Measurements from ENCODE around the gene GTF2A2. TPM values are rescaled to one million over a fixed set of nuclear protein-coding genes. Genes with fewer than 3 reads are reported as not detected.

The GTF2A2 gene
- total RNA-seq, 2 experiments from 2014 or later = 167 to 173 TPM

DNA sequence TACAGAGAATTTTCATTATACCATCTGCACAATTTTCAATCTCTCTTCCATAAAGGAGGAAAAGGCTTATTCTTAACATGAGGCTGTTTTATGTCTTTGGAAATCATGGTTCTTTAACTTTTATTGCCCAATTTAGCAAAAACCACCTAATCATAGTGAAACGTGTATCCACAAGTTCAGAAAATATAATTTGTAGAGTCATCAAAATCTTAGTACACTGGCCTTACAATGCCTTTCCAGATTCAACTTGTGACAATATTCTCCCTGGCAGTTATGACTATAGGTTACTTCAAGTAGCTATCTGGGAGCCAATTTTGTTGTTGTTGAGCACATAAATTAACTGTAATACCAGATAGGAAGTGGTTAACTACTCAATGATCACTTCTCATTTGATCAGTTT, 20.9 kb upstream of the GTF2A2 start:
- peak overlapping the region; percentile 25 for H3K27ac Mint-ChIP-seq
- ATAC-seq = no peak
- TF ChIP-seq, protein P1, sequence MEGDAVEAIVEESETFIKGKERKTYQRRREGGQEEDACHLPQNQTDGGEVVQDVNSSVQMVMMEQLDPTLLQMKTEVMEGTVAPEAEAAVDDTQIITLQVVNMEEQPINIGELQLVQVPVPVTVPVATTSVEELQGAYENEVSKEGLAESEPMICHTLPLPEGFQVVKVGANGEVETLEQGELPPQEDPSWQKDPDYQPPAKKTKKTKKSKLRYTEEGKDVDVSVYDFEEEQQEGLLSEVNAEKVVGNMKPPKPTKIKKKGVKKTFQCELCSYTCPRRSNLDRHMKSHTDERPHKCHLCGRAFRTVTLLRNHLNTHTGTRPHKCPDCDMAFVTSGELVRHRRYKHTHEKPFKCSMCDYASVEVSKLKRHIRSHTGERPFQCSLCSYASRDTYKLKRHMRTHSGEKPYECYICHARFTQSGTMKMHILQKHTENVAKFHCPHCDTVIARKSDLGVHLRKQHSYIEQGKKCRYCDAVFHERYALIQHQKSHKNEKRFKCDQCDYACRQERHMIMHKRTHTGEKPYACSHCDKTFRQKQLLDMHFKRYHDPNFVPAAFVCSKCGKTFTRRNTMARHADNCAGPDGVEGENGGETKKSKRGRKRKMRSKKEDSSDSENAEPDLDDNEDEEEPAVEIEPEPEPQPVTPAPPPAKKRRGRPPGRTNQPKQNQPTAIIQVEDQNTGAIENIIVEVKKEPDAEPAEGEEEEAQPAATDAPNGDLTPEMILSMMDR (IDR thresholded peaks at IDR 0.05) = no peak
- intact Hi-C loops (cut with micrococcal nuclease) = no loop called here
- no peak for DNase-seq
- peaks cover 35% of the 10 kb centered on the region for H3K36me3 Mint-ChIP-seq (ENCODE audit: low read depth)
- no peaks in the 10 kb centered on the region for H3K9me3 Mint-ChIP-seq
- no peak overlapping the region for H3K4me3 Mint-ChIP-seq
- H3K27me3 Mint-ChIP-seq = no peaks in the 10 kb centered on the region
- POLR2A ChIA-PET = interaction anchor here (1.1 to 1.3 kb wide), 2 partner anchors 10 to 25 kb away, joined by 3 read pairs; no protein-coding TSS in a partner anchor
- H3K4me1 Mint-ChIP-seq (ENCODE audit: low read depth) = peaks cover 12% of the 10 kb centered on the region
- CTCF ChIA-PET = no interaction called here

DNA sequence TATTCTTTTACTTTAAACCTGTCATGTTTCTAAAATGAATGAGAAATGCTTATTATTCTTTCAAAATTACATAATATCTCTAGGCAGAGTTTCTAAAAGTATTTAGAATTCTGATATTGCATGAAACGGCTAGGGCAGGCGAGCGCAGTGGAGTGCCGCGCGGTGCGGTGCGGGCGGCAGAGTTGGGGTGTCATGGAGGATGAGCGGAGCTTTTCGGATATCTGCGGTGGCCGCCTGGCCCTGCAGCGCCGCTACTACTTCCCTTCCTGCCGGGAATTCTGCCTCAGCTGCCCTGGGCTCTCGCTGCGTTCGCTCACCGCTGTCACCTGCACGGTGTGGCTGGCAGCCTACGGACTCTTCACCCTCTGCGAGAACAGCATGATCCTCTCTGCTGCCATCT, 19.2 kb upstream of the GTF2A2 start:
- Mint-ChIP-seq H3K9me3 (no peaks in the 10 kb centered on the region), H3K36me3 (ENCODE audit: low read depth) (peaks cover 38% of the 10 kb centered on the region), H3K27ac (no peak overlapping the region), H3K4me1 (ENCODE audit: low read depth) (peaks cover 9% of the 10 kb centered on the region), H3K27me3 (no peaks in the 10 kb centered on the region), H3K4me3 (no peak overlapping the region)
- CTCF ChIA-PET = no interaction called here
- TF ChIP-seq, protein P1 (IDR thresholded peaks at IDR 0.05) = no peak
- DNase-seq (no peak), ATAC-seq (no peak)
- intact Hi-C loops (cut with micrococcal nuclease) = no loop called here
- POLR2A ChIA-PET = no interaction called here

DNA sequence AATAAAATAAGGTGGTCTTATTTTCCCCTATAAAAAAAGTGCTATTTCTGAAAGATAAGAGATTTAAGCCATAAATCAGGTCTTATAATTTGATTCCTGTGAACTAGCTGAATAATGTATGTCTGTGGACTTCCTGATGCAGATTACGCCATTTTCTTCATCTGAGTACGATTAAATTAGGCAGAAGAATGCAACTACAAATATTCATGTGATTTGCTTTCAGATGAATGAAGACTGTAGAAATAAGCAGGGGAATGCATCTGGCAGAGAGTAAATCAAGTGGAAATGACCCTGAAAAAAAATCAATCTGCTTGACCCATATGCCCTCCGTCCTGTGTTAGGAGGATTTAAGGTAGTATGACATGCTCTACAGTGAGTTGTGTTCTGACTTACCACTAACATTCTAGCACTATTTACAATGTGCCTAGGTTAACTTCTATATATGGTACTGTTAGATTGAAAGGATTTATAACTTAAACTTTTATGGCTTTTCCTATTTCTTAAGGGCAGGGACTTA, 17.1 kb upstream of the GTF2A2 start:
- DNase-seq (no peak), ATAC-seq (no peak)
- H3K27me3 Mint-ChIP-seq = no peaks in the 10 kb centered on the region
- H3K36me3 Mint-ChIP-seq (ENCODE audit: low read depth) = peaks cover 39% of the 10 kb centered on the region
- intact Hi-C loops (cut with micrococcal nuclease) = no loop called here
- H3K27ac Mint-ChIP-seq = no peak overlapping the region
- TF ChIP-seq, protein P1 (IDR thresholded peaks at IDR 0.05) = no peak
- no peak overlapping the region for H3K4me3 Mint-ChIP-seq
- H3K9me3 Mint-ChIP-seq = no peaks in the 10 kb centered on the region
- POLR2A ChIA-PET = no interaction called here
- CTCF ChIA-PET = no interaction called here
- H3K4me1 Mint-ChIP-seq (ENCODE audit: low read depth) = peaks cover 7% of the 10 kb centered on the region

DNA sequence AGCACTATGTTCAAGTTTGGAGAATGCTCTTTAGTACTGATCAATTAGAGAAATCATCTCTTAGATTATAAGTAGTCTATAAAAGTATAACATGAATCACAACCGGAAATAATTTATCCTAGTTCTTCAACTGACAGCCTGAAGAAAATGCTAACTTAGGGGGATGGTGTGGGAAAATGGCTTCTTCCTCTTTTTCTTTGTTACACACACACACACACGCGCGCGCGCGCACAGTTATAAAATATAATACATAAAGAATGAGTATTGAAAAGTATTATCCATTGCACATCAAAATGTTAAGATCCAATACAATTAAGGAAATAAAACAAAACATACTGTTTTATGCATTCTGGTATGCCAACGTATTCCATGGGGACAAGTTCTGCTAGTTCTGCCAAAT, 11.2 kb upstream of the GTF2A2 start:
- Mint-ChIP-seq H3K4me3 (no peak overlapping the region), H3K4me1 (ENCODE audit: low read depth) (no peaks in the 10 kb centered on the region), H3K36me3 (ENCODE audit: low read depth) (peaks cover 30% of the 10 kb centered on the region), H3K9me3 (no peaks in the 10 kb centered on the region), H3K27me3 (no peaks in the 10 kb centered on the region), H3K27ac (no peak overlapping the region)
- intact Hi-C loops (cut with micrococcal nuclease) = no loop called here
- ChIA-PET POLR2A (no interaction called here), CTCF (interaction anchor here (1.7 kb wide), 1 partner anchor 26 kb away, joined by 5 read pairs; no protein-coding TSS in a partner anchor)
- TF ChIP-seq, protein P1 (IDR thresholded peaks at IDR 0.05) = no peak
- ATAC-seq (no peak), DNase-seq (no peak)

DNA sequence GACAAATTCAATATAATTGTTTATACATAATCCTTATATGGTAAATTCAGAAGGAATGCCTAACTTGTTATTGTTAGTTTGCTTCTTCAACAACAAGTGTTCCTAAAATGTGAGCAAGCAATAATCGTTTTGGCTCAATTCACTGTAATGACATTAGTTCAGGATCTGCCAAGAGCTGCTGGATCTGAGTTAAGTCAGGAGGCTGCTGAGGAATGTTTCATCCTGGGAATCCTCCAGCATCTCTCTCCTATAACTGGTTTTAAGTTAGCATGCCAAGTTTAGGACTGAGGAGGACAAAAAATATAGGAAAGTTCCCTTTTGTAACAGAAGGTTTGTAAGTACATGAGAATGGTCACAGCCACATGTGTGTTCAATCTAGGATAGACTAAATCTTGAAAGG, 4.9 kb upstream of the GTF2A2 start:
- no peak for DNase-seq
- Mint-ChIP-seq H3K4me3 (no peak overlapping the region), H3K9me3 (no peaks in the 10 kb centered on the region), H3K36me3 (ENCODE audit: low read depth) (peaks cover 28% of the 10 kb centered on the region), H3K27me3 (no peaks in the 10 kb centered on the region), H3K4me1 (ENCODE audit: low read depth) (peaks cover 4% of the 10 kb centered on the region), H3K27ac (no peak overlapping the region)
- CTCF ChIA-PET = interaction anchor here (1.3 kb wide), 1 partner anchor 133 kb away, joined by 3 read pairs; no protein-coding TSS in a partner anchor
- intact Hi-C loops (cut with micrococcal nuclease) = no loop called here
- TF ChIP-seq, protein P1 (IDR thresholded peaks at IDR 0.05) = no peak
- ATAC-seq = no peak
- POLR2A ChIA-PET = no interaction called here
